Esophagus (tissue), 2 donors: ENCODE data around the gene SLC6A4. TPM values are rescaled to one million over a fixed set of nuclear protein-coding genes. Genes with fewer than 3 reads are reported as not detected.

Experiments used
- H3K27ac ChIP-seq, 2 donors: one replicate each; pipeline ENCODE4 v1.5.1; 2013; ENCODE audit warnings: low read depth in 2 of 2, mild to moderate bottlenecking in 2 of 2, inconsistent platforms in 1 of 2, low read length in 1 of 2, moderate library complexity in 1 of 2
- H3K27me3 ChIP-seq, 2 donors: one replicate each; pipeline ENCODE4 v1.6.1; 2013; ENCODE audit warnings: low read length in 2 of 2, control low read depth in 1 of 2, mild to moderate bottlenecking in 1 of 2; ENCODE audit not compliant: insufficient read depth in 2 of 2, control insufficient read depth in 1 of 2
- H3K36me3 ChIP-seq, 2 donors: one replicate each; pipeline ENCODE4 v1.6.1; 2013; ENCODE audit warnings: low read length in 1 of 2; ENCODE audit not compliant: control insufficient read depth in 2 of 2, insufficient read depth in 2 of 2
- H3K4me1 ChIP-seq, 2 donors: one replicate each; pipeline ENCODE4 v1.6.1; 2013; ENCODE audit warnings: low read length in 1 of 2; ENCODE audit not compliant: control insufficient read depth in 2 of 2, insufficient read depth in 2 of 2
- H3K4me3 ChIP-seq, 2 donors: one replicate each; pipeline ENCODE4 v1.5.1; 2013; ENCODE audit warnings: low read length in 2 of 2, mild to moderate bottlenecking in 2 of 2, low read depth in 1 of 2, moderate library complexity in 1 of 2
- H3K9me3 ChIP-seq, 2 donors: one replicate each; pipeline ENCODE4 v1.6.1; 2013; ENCODE audit warnings: mild to moderate bottlenecking in 2 of 2, low read depth in 1 of 2, low read length in 1 of 2, moderate library complexity in 1 of 2; ENCODE audit not compliant: control insufficient read depth in 2 of 2, insufficient read depth in 1 of 2
- WGBS, 2 donors: extraction: QIAGEN DNeasy Blood & Tissue Kit; methylation state at CpG; one replicate each; pipeline ENCODE4 v1.1.7; 2013; 5-methylcytosine and 5-hydroxymethylcytosine counted together
- polyA plus RNA-seq, 2 donors: library from polyadenylated mRNA; stranded (reverse); fragments of 200-250 nt; gene quantifications; one replicate each; pipeline ENCODE4 v1.2.3, GENCODE V29; 2013
- donor health status: healthy with polysubstance abuse.
- donor health status: Bipolar disorder and iron deficiency.

SLC6A4 gene
- polyA plus RNA-seq = 1 to 10 TPM in 1 of 2 donors, under 1 TPM in 1; 0.35 to 2.3 TPM

- Histone ChIP-seq H3K4me1 (peaks cover 3 to 15% of the 10 kb centered on the region in 2 donors), H3K36me3 (no peaks in the 10 kb centered on the region), H3K4me3 (peak within 1 kb of the TSS; percentile 48 to 60), H3K27me3 (peaks cover 0 to 9% of the 10 kb centered on the region in 2 donors), H3K9me3 (no peaks in the 10 kb centered on the region), H3K27ac (peak within 1 kb of the TSS in 1 of 2 donors; percentile 63)
- WGBS, 2 donors = 3 to 6% methylated on average over 62 to 82 of the region's 82 CpGs
Observed at GRCh38 chr17:30235386-30236296, at the start of gene SLC6A4. TSS of gene SLC6A4 (minus strand) at chr17:30235697. CDS start at chr17:30221958, 13,739 bp downstream.

- peaks cover 0 to 4% of the 10 kb centered on the region in 2 donors for H3K36me3 ChIP-seq
- H3K9me3 ChIP-seq = no peaks in the 10 kb centered on the region
- H3K27ac ChIP-seq = no peak overlapping the region
- no peak overlapping the region for H3K4me3 ChIP-seq
- H3K4me1 ChIP-seq = no peaks in the 10 kb centered on the region
- H3K27me3 ChIP-seq = no peaks in the 10 kb centered on the region
Observed at GRCh38 chr17:30279156-30279555, 43.7 kb upstream of the SLC6A4 start.

GRCh38 chr17:30278032-30278431 is 42.5 kb upstream of the SLC6A4 start:
- H3K36me3 ChIP-seq = peaks cover 0 to 11% of the 10 kb centered on the region in 2 donors
- no peak overlapping the region for H3K27ac ChIP-seq

GRCh38 chr17:30275911-30276310 is 40.4 kb upstream of the SLC6A4 start:
- no peaks in the 10 kb centered on the region for H3K9me3 ChIP-seq
- no peaks in the 10 kb centered on the region for H3K4me1 ChIP-seq
- no peak overlapping the region for H3K4me3 ChIP-seq
- no peaks in the 10 kb centered on the region for H3K27me3 ChIP-seq
- no peak overlapping the region for H3K27ac ChIP-seq
- H3K36me3 ChIP-seq = peaks cover 2 to 13% of the 10 kb centered on the region in 2 donors
- 93 to 94% methylated on average over 2 of the region's 2 CpGs for WGBS, 2 donors

More at GRCh38 chr17:30278032-30278431, 42.5 kb upstream of the SLC6A4 start:
- Histone ChIP-seq H3K4me1 (no peaks in the 10 kb centered on the region), H3K4me3 (no peak overlapping the region), H3K9me3 (no peaks in the 10 kb centered on the region), H3K27me3 (no peaks in the 10 kb centered on the region)

- Histone ChIP-seq H3K36me3 (peaks cover 2 to 12% of the 10 kb centered on the region in 2 donors), H3K4me1 (no peaks in the 10 kb centered on the region), H3K9me3 (no peaks in the 10 kb centered on the region), H3K27ac (no peak overlapping the region), H3K27me3 (no peaks in the 10 kb centered on the region), H3K4me3 (no peak overlapping the region)
- WGBS, 2 donors = 93 to 97% methylated on average over 3 of the region's 3 CpGs
Observed at GRCh38 chr17:30274887-30275286, 39.4 kb upstream of the SLC6A4 start.

- Histone ChIP-seq H3K4me1 (no peaks in the 10 kb centered on the region), H3K9me3 (no peaks in the 10 kb centered on the region), H3K27ac (no peak overlapping the region), H3K36me3 (peaks cover 2 to 10% of the 10 kb centered on the region in 2 donors), H3K27me3 (no peaks in the 10 kb centered on the region), H3K4me3 (no peak overlapping the region)
- 93 to 95% methylated on average over 6 of the region's 6 CpGs for WGBS, 2 donors
Observed at GRCh38 chr17:30273373-30273772, 37.9 kb upstream of the SLC6A4 start.

GRCh38 chr17:30271102-30271501 is 35.6 kb upstream of the SLC6A4 start:
- 93 to 98% methylated on average over 6 of the region's 6 CpGs for WGBS, 2 donors
- Histone ChIP-seq H3K4me3 (no peak overlapping the region), H3K36me3 (peaks cover 5 to 14% of the 10 kb centered on the region in 2 donors)

GRCh38 chr17:30267625-30268024 is 32.1 kb upstream of the SLC6A4 start:
- 92 to 95% methylated on average over 2 of the region's 2 CpGs for WGBS, 2 donors
- H3K4me1 ChIP-seq = no peaks in the 10 kb centered on the region
- no peak overlapping the region for H3K27ac ChIP-seq
- H3K4me3 ChIP-seq = no peak overlapping the region
- H3K9me3 ChIP-seq = no peaks in the 10 kb centered on the region
- H3K27me3 ChIP-seq = no peaks in the 10 kb centered on the region
- H3K36me3 ChIP-seq = peaks cover 5 to 7% of the 10 kb centered on the region in 2 donors

More at GRCh38 chr17:30271102-30271501, 35.6 kb upstream of the SLC6A4 start:
- Histone ChIP-seq H3K27ac (no peak overlapping the region), H3K9me3 (no peaks in the 10 kb centered on the region), H3K27me3 (no peaks in the 10 kb centered on the region), H3K4me1 (no peaks in the 10 kb centered on the region)

GRCh38 chr17:30263552-30264333 is 28.2 kb upstream of the SLC6A4 start:
- H3K4me1 ChIP-seq = no peaks in the 10 kb centered on the region
- H3K9me3 ChIP-seq = no peaks in the 10 kb centered on the region
- H3K4me3 ChIP-seq = no peak overlapping the region
- H3K36me3 ChIP-seq = peaks cover 8 to 13% of the 10 kb centered on the region in 2 donors
- no peak overlapping the region for H3K27ac ChIP-seq
- WGBS, 2 donors = 53 to 59% methylated on average over 2 of the region's 2 CpGs
- H3K27me3 ChIP-seq = no peaks in the 10 kb centered on the region
